ENCODE results near the gene SSR4.

- no peak for TF ChIP-seq CTCF (conservative IDR thresholded peaks at IDR 0.05 in 1 of 2, IDR thresholded peaks at IDR 0.05 in 1 of 2; ENCODE audit: low read depth in 1 of 2, low read length in 2 of 2)
- no peak for TF ChIP-seq EZH2 (IDR thresholded peaks at IDR 0.05; ENCODE audit: low read length, missing control alignments)
These were observed 21.3 kb upstream of the SSR4 start for GRCh38 chrX:153773218-153773611.

Data from fibroblast of lung (primary cell).